Ishikawa (cell line): ENCODE results near the gene GLIS2.

Experiments
- CEBPB ChIP-seq: IDR thresholded peaks from 2 replicates; pipeline ENCODE4 v1.6.1; 2012
- CREB1 ChIP-seq: IDR thresholded peaks from 2 replicates; pipeline ENCODE4 v1.6.1; 2012; ENCODE audit warnings: low read depth
- EGR1 ChIP-seq: IDR thresholded peaks from 2 replicates; pipeline ENCODE4 v1.6.1; 2012
- EP300 ChIP-seq: IDR thresholded peaks from 2 replicates; pipeline ENCODE4 v1.6.1; 2012; ENCODE audit warnings: borderline replicate concordance
- FOXM1 ChIP-seq: IDR thresholded peaks from 2 replicates; pipeline ENCODE4 v1.6.1; 2012; ENCODE audit warnings: low read depth, borderline replicate concordance
- NFIC ChIP-seq: IDR thresholded peaks from 2 replicates; pipeline ENCODE4 v1.6.1; 2012
- RAD21 ChIP-seq: IDR thresholded peaks from 2 replicates; pipeline ENCODE4 v1.6.1; 2012; ENCODE audit warnings: low read depth
- REST ChIP-seq: IDR thresholded peaks from 2 replicates; pipeline ENCODE4 v1.6.1; 2012; ENCODE audit warnings: low read depth, mild to moderate bottlenecking
- TAF1 ChIP-seq: IDR thresholded peaks from 2 replicates; pipeline ENCODE4 v1.6.1; 2012; ENCODE audit warnings: low read depth, mild to moderate bottlenecking
- TCF12 ChIP-seq: IDR thresholded peaks from 2 replicates; pipeline ENCODE4 v1.6.1; 2012; ENCODE audit warnings: low read depth
- TEAD4 ChIP-seq: IDR thresholded peaks from 2 replicates; pipeline ENCODE4 v1.6.1; 2012
- USF1 ChIP-seq: IDR thresholded peaks from 2 replicates; pipeline ENCODE4 v1.6.1; 2012
- YY1 ChIP-seq: IDR thresholded peaks from 2 replicates; pipeline ENCODE4 v1.6.1; 2012; ENCODE audit warnings: low read depth
- ZBTB7A ChIP-seq: IDR thresholded peaks from 2 replicates; pipeline ENCODE4 v1.6.1; 2012; ENCODE audit warnings: low read depth
- TF ChIP-seq, protein P1 (sequence below): IDR thresholded peaks from 2 replicates; pipeline ENCODE4 v1.6.1; 2012

Gene GLIS2

GRCh38 chr16:4356820-4357219 is 41.0 kb downstream of the GLIS2 start:
- no peak for TF ChIP-seq ZBTB7A
- TF ChIP-seq USF1, result no peak
- no peak for TF ChIP-seq FOXM1
- no peak for TF ChIP-seq TCF12
- no peak for TF ChIP-seq EGR1
- no peak for TF ChIP-seq CREB1
- TF ChIP-seq RAD21, result no peak
- no peak for TF ChIP-seq TEAD4
- TF ChIP-seq NFIC, result no peak
- TF ChIP-seq, protein P1, sequence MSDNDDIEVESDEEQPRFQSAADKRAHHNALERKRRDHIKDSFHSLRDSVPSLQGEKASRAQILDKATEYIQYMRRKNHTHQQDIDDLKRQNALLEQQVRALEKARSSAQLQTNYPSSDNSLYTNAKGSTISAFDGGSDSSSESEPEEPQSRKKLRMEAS, result no peak
- no peak for TF ChIP-seq EP300
- TF ChIP-seq TAF1, result no peak

DNA sequence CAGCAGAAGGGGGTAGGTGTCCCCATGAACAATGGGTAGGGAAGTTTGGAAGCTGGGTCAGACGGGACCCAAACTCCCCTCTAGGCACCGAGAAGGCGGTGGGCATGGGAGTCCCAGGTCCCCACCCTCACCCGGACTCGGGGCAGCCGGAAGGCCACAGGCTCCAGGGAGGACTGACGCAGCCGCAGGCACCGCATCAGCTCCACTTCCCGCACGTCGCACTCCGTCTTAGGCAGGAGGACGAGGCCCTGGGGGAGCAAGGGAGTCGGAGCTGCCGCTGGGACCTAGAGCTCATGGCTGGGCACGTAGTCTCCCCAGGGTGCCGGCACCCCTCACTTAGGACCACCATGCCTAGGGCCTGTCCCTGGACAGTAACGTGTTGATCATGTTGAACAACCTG is 42.4 kb downstream of the GLIS2 start:
- TF ChIP-seq TAF1 (no peak), TCF12 (no peak), EGR1 (no peak), NFIC (no peak), YY1 (no peak), RAD21 (no peak), USF1 (no peak), FOXM1 (no peak)
- TF ChIP-seq, protein P1, result no peak

DNA sequence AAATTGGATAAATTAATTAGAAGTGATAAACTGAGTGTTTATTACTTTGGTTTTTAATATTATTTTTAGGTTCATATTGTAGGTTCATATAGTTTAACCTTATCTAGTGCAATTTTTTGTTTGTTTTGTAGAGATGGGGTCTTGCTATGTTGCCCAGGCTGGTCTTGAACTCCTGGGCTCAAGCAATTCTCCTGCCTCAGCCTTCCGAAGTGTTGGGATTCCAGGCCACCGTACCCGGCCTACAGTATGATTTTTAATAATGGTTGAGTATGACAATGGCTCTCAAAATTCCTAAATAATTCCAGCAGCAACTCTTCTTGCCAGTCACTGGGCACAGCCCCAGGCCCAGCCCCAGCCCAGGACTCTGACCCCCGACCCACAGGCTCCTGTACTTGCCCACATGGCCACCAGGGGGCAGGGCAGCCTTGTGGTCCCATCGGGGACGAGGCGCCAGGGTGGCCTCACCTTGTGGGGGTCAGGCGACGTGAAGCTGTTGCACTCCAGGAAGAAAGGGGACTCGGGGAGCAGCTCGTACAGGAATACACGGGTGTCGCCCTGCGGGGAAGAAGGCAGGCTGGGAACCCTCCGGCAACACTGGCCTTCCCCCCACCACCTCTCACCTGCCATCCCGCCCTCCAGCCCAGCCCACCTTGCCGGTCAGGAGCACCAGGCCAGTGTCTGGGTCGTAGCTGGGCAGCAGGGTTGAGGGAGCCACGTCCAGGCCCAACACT is 43.1 kb downstream of the GLIS2 start:
- TF ChIP-seq ZBTB7A (peak; percentile 70; the same call in 1 of the 2 replicates), RAD21 (peak; percentile 97), CREB1 (no peak), TAF1 (no peak)

DNA sequence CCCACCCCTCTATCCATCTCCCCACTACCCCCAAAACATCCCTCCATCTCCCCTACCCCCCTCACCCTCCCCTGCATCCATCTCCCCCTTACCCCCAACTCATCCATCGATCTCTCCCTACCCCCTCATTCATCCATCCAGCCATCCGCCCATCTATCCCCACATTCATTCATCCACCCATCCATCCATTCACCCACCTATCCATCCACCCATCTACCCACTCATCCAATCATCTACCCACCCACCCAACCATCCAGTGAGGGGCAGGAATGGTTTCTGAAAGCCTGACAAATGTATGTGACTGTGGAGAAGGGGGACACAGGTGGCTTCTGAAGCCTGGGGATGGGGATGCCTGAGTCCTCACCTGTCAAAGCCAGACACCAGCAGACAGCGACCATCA is 44.0 kb downstream of the GLIS2 start:
- TF ChIP-seq YY1, result no peak
- no peak for TF ChIP-seq ZBTB7A
- TF ChIP-seq REST, result no peak
- no peak for TF ChIP-seq TEAD4
- TF ChIP-seq RAD21, result no peak

- TF ChIP-seq EP300 (no peak), TEAD4 (no peak), NFIC (no peak), FOXM1 (no peak)
These were observed 44.7 kb downstream of the GLIS2 start for GRCh38 chr16:4360538-4361021.

DNA sequence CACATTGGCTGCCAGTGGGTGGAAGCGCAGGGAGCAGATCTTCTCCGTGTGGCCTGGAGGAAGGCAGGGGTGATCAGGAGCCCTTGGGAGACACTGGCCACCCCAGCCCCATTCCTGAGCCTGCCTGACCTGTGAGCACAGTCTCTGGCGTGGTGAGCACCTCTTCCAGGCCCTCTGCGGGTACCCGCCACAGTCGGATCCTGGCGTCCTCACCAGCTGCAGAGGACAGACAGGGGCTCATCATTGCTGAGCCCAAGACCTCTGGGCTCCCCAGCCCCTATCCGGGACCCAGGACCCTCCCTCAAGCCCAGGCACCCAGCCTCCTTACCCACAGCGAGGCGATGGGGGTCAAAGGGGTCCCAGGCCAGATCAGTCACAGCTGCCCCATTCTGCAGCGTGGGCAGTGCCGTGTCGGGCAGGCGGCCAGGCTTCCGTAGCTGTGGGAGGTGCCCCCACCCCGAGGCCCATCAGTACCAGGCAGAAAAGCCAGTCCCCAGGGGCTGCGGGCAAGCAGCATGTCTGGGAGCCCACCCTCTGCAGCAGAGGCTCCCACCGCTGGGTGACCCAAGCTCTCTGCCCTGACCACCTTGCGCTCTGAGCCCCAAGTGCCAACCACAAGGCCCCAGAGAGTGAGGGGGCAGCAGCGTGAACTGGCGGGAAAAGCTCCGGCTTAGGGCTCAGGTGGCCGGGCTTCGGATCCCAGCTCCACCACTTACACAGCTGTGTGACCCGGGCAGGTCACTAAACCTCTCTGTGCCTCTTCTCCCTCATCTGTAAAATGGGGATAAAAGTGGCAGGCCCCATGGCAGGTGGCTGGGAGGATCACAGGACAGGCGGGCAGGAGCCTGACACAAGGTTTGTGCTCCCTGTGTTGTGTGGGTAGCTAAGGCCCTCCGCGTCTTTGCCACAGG is 45.4 kb downstream of the GLIS2 start:
- TF ChIP-seq EGR1 (no peak), TCF12 (no peak), RAD21 (no peak), NFIC (no peak), TAF1 (no peak), EP300 (no peak), ZBTB7A (no peak), CEBPB (no peak), USF1 (no peak), CREB1 (no peak), FOXM1 (no peak), YY1 (no peak), TEAD4 (no peak), REST (no peak)
- TF ChIP-seq, protein P1, result no peak
